ENCODE measurements around the gene GLG1.
"Not testable (repeated sequence)": the region's sequence is repeated elsewhere in the genome, so short reads cannot be mapped to it uniquely, and the experiment has no call there.

Gene GLG1

DNA sequence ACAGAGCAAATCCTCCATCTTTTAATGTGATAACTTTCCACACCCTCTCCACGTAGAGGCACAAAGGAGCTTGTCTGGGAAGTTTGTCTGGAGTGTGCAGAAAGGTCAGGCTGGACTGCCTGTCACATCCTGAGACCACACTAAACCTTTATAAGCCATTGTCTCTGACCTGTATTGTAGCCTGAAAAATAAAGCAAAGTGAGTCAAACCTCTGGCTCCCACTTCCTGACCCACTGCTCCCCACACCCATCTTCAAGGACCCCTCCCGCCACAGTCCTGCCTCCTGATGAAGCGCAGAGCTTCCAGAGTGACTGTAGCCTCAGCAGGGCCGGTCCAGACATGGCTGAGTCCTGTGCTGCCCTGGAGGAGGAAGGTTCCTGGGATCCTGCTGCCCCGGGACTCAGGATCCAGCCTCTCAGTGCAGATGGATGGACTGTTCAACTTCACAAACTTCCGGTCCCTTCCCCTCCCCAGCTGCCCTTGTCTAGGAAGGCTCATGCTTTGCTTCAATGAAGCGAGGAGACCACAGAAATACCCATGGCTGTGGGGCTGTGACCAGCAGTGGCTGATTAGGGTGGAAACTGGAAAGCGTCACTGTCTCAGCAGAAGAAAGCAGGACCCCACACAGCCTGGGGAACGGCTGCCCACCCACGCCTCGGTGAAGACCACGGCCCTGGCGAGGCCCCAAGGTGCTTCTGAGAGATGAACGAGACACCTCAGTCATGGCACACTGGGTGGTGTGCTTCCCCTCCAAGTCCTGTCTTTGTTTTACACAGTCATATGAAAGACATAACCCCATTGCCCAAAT is 154.8 kb downstream of the GLG1 start:
- DNase-seq, result peak in 1 of 10 donors; percentile 55
- intact Hi-C loops (cut with DNase I), result no loop called here

DNA sequence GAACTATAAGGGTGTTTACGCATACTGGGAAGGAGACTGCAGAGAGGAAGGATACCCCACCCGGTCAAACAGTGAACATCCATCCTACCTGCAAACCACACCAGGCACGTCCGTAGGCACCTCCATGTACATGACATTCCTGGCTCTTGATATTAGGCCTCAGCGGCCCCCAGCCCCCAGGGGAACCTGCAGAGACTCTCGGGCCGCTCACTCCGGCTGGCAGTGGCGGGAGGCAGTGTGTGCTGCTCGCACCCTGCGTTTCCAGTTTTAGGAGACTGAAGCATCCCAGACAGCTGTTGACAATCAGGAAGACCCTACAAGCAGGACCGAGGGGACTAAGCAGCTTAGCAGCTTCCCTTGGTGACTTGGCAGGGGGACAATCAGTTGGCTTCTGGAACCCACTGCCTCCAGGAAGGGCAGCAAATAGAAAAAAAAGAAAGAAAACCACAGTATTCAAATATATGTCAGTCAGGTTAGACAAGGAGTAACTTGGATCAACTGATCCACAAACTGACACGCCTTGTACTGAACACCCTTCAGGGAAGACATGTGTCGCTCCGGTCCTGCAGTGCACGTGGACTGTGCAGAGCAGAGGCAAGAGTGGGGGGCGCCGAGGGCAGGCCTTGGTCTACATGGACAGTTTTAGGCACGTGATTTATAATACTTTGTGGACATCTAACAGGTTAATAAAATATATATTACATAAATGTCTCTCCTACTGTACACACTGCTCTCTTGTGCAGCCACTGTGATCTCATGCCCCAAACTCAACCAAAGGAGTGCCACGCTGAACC is 155.8 kb downstream of the GLG1 start:
- peak in 1 of 10 donors; percentile 75 for DNase-seq
- intact Hi-C loops (cut with DNase I), result no loop called here

GRCh38 chr16:74450236-74450635 is 156.7 kb downstream of the GLG1 start:
- intact Hi-C loops (cut with DNase I), result no loop called here
- peak in 1 of 10 donors; percentile 4 for DNase-seq

DNA sequence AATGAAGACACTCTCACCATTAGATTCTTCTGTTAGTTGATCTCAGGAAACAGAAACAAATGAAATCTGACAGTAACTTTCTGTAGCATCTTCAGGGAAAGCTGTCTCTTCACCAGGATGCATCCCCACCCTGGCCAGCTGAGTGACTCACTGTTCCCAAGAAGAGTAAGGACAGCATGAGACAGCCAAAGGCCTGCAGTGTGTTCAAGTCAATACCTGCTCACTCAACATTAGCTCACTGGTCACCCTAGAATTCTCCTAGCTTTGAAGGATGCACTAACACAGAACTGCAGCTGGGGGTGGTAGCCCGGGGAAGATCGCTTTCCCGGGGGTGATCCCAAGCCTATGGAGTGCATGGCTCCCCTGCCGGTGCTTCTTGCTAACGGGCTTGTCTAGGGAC is 157.4 kb downstream of the GLG1 start:
- DNase-seq, result peak in 4 of 10 donors; percentile 15 to 74 (median 58)
- intact Hi-C loops (cut with DNase I), result no loop called here

- peak in 1 of 10 donors; percentile 49 for DNase-seq
Measured at GRCh38 chr16:74448990-74449389, 157.9 kb downstream of the GLG1 start.

GRCh38 chr16:74447578-74447977 is 159.3 kb downstream of the GLG1 start:
- no peak for DNase-seq
- intact Hi-C loops (cut with DNase I), result no loop called here

More at GRCh38 chr16:74448990-74449389, 157.9 kb downstream of the GLG1 start:
- intact Hi-C loops (cut with DNase I), result no loop called here

- peak in 1 of 10 donors; percentile 21 for DNase-seq
- intact Hi-C loops (cut with DNase I), result no loop called here
Measured at GRCh38 chr16:74446866-74447265, 160.0 kb downstream of the GLG1 start.

DNA sequence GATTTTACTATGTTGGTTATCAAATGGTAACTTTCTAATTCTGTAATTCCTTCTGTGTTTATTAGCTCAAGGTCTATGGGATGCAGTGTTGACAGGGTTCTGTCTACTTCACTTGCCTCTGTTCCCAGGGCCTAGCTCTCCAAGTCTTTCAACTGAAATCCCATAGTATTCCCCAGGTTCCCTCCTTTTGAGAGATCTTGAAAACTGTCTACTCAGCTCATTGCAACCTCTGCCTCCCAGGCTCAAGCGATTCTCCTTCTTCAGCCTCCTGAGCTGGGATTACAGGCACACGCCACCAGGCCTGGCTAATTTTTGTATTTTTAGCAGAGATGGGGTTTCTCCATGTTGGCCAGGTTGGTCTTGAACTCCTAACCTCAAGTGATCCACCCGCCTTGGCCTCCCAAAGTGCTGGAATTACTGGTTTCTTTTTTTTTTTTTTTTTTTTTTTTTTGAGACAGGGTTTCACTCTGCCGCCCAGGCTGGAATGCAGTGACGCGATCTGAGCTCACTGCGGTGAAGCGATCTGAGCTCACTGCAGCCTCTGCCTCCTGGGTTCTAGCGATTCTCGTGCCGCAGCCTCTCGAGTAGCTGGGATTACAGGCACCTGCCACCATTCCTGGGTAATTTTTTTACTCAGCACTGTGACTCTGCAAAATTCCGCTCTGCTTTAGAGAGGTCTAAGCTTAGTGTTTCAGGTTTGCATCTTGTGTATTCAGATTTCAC is 163.1 kb downstream of the GLG1 start:
- peak in 1 of 10 donors; percentile 19 for DNase-seq
- intact Hi-C loops (cut with DNase I), result not testable (repeated sequence)

DNA sequence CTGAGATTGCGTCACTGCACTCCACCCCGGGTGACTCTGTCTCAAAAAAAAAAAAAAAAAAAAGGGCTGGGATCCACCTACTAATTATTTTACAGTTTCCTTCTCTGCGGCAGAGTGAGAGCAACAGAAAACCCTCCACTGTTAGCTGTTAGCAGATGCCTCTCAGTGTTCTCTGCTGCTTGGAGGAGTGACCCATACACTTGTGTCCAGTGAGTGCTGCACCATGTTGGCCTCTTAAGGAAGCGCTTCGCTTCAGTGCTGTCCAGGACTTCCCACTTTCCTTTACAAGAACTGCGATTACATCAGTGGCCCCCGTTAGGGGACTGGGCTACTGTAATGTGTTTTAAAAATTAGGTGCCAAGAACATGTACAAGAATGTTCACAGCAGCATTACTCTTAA is 167.2 kb downstream of the GLG1 start:
- DNase-seq, result no peak
- intact Hi-C loops (cut with DNase I), result no loop called here

- intact Hi-C loops (cut with DNase I), result no loop called here
- DNase-seq, result no peak
Measured at GRCh38 chr16:74438492-74438979, 168.4 kb downstream of the GLG1 start.

DNA sequence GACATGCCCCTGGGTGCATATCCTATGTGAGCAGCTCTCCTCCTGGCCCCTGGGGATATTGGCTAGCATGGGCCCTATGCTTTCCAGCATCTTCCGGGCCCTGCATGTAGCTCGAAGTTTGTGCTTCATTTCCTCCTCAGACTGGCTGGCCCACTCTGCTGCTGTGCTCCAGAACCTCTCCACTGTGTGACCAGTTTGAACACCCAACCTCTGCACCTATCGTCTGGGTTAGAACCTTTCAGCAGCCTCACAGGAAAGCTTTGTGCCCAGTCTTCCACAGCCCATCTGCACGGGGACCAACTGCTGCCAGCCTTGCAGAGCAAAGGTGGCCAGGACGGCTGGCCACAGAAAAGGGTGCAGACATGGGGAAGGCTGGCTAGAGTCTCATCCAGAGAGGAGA is 175.4 kb downstream of the GLG1 start:
- DNase-seq, result peak in 3 of 10 donors; percentile 18 to 57 (median 46)
- intact Hi-C loops (cut with DNase I), result no loop called here

DNA sequence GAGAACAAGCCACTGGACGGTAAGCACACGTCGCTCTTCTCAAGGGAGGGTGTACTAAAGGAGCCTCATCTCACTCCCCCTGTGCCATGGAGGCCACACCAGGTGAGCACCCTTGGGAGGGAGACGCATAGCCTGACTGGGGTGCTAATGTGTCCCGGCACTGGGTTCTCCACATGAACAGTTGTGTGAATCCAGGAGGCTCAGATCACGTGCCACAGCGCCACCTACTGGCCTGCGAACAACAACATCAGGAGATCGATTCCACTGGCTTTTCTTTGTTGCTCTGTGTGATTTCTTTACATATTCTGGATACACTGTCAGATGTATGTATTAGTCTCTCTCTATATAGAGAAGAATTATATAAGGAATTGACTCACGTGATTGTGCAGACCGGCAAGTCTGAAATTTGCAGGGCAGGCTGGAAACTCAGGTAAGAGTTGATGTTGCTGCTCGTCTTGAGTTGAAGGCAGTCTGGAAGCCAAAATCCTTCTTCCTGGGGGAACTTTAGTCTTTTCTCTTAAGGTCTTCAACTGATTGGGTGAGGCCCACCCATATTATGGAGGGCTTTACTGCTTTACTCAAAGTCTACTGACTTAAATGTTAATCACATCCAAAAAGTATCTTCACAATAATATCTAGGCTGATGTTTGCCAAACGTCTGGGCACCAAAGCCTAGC is 176.7 kb downstream of the GLG1 start:
- intact Hi-C loops (cut with DNase I), result not testable (repeated sequence)
- peak in 9 of 10 donors; percentile 48 to 93 (median 56) for DNase-seq

DNA sequence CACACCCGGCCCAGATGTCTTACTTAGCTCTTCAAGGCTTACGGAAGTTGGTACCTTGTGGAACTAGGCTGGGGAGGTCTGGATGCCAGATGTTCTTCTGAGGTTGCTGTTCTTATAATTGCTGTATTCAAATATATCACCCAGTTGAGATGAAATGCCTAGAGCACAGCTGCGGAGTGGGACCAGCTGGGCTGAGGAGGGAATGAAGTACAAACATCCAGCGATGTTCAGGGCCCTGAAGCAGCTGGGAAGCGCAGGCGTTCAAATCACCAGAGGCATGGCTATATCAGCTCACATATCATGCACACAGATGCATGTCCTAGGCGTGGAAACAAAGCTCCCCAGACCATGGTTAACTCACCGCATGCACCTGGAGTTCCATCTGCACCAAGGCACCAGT is 178.4 kb downstream of the GLG1 start:
- DNase-seq; intact Hi-C loops (cut with DNase I): not testable (repeated sequence)

GRCh38 chr16:74425751-74426150 is 181.2 kb downstream of the GLG1 start:
- peak in 2 of 10 donors; percentile 25 to 30 for DNase-seq
- intact Hi-C loops (cut with DNase I), result not testable (repeated sequence)

GRCh38 chr16:74423721-74424120 is 183.2 kb downstream of the GLG1 start:
- intact Hi-C loops (cut with DNase I), result not testable (repeated sequence)
- DNase-seq, result peak in 2 of 10 donors; percentile 13 to 31

DNA sequence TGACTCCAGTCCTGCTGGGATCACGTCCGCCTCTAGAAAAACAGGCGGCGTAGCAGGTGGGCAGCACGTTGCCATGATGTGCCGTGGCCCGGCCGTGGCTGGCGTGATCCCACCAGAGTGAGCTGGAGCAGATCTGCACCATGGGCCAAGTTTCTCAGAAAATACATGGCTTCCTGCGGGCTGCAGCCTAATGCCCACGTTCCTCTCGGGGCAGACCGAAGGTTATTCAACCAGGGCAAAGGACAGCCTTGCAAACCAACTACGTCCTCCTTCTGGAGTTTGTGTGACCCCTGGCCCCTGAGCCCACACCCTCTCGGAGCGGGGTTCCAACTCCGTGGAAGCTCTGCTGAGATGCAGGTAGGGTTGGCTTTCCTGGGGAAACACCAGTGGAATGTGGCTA is 184.8 kb downstream of the GLG1 start:
- intact Hi-C loops (cut with DNase I), result not testable (repeated sequence)
- peak in 1 of 10 donors; percentile 48 for DNase-seq

DNA sequence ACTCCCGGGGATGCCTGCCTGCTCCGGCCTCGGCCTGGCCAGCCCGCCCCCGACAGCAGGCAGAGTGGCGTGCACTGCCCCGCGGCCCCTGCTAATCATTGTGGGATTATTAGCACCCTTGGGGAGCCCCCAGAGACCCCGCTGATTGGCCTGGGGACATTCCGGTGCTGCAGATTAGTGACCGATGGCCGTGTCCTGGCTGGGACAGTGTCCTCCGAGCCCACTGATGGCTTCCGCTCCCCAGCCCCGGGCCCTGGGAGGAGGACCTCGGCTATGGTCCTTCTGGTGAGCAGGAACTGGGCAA is 185.5 kb downstream of the GLG1 start:
- intact Hi-C loops (cut with DNase I), result not testable (repeated sequence)
- DNase-seq, result peak in 1 of 10 donors; percentile 40

DNA sequence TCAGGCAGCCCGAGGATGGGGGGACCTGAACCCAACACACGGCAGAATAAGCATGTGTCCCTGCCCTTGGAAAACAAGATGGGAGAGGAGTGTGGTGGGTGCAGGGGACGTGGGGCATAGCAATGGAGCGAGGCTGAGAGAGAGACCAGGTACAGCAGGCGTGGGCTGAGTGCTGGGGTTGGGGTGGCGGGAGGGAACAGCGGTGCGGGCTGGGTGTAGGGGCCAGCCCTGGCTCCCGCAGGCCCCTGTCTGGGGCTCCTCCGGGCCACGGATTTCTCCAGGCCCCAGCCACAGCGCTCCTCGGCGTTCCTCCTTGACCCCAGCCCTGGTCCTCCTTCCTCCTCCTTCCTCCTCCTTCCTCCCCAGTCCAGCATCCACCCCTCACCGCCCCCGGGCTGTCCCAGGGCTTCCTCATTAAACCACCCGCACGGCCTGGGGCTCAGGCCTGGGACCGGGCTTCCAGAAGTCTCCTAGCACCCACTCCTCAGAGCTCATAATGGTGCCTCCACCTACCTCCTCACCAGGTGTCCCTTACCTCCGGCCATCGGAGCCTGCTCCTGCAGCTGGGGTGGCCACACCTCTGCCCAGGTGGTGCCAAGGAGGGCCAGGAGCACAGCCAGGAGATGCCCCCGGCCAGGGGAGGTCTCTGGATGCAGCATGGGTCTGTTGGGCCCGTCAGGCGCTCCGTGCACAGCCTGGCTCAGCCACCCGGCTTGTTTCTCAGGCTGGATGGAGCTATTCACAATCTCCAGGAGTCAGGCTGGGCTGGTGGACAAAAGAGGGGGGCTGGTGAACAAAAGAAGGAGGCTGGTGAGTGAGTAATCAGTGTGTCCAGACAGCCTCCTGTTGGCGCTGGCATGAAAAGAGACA is 186.1 kb downstream of the GLG1 start, which contains the start of gene CLEC18B:
Gene CLEC18B, minus strand, starts transcription at position 867 of the 870 bp plus-strand sequence. Its CDS starts 208 bp downstream, at position 659.
- DNase-seq, result peak in 4 of 10 donors; percentile 28 to 87 (median 43)
- intact Hi-C loops (cut with DNase I), result not testable (repeated sequence)

GRCh38 chr16:74419811-74420210 is 187.1 kb downstream of the GLG1 start:
- intact Hi-C loops (cut with DNase I), result not testable (repeated sequence)
- DNase-seq, result peak in 2 of 10 donors; percentile 37 to 43

Data from posterior cingulate gyrus (tissue), 11 donors.